Liver (tissue), 9 donors: ENCODE results near the gene CCNL1. TPM values are rescaled to one million over a fixed set of nuclear protein-coding genes. Genes with fewer than 3 reads are reported as not detected.
"Not testable (repeated sequence)": the region's sequence is repeated elsewhere in the genome, so short reads cannot be mapped to it uniquely, and the experiment has no call there.

Source experiments
- DNase-seq: peaks from one replicate; pipeline ENCODE4 v3.0.0-alpha.2; 2017; ENCODE audit warnings: low spot score
- H3K27ac ChIP-seq, 2 donors: one replicate each; pipeline ENCODE4 v1.7.0; 2013; ENCODE audit warnings: inconsistent platforms in 2 of 2, low read length in 2 of 2, control low read depth in 1 of 2, low read depth in 1 of 2, mild to moderate bottlenecking in 1 of 2
- H3K27me3 ChIP-seq, 4 donors: one replicate each; pipeline versions ENCODE4 v1.6.1 to v1.7.0; 2013; ENCODE audit warnings: low read length in 3 of 4, inconsistent platforms in 1 of 4, mild to moderate bottlenecking in 1 of 4, moderate library complexity in 1 of 4; ENCODE audit not compliant: control insufficient read depth in 4 of 4, insufficient read depth in 4 of 4
- H3K36me3 ChIP-seq, 4 donors: one replicate each; pipeline versions ENCODE4 v1.6.1 to v1.7.0; 2013; ENCODE audit warnings: low read length in 3 of 4, mild to moderate bottlenecking in 3 of 4, low read depth in 1 of 4, moderate library complexity in 1 of 4; ENCODE audit not compliant: control insufficient read depth in 4 of 4, insufficient read depth in 3 of 4
- H3K4me1 ChIP-seq, 4 donors: one replicate each; pipeline versions ENCODE4 v1.6.1 to v1.7.0; 2013; ENCODE audit warnings: low read length in 3 of 4, mild to moderate bottlenecking in 3 of 4, moderate library complexity in 1 of 4; ENCODE audit not compliant: control insufficient read depth in 4 of 4, insufficient read depth in 4 of 4
- H3K4me3 ChIP-seq, 3 donors: one replicate each; pipeline versions ENCODE4 v1.6.1 to v1.7.0; 2013; ENCODE audit warnings: low read length in 3 of 3, control low read depth in 1 of 3, low read depth in 1 of 3, mild to moderate bottlenecking in 1 of 3
- H3K9ac ChIP-seq, 2 donors: one replicate each; pipeline ENCODE4 v1.7.0; 2013; ENCODE audit warnings: low read length in 2 of 2, mild to moderate bottlenecking in 2 of 2, moderate library complexity in 2 of 2, control low read depth in 1 of 2, low read depth in 1 of 2
- H3K9me3 ChIP-seq, 4 donors: one replicate each; pipeline versions ENCODE4 v1.6.1 to v1.7.0; 2013; ENCODE audit warnings: low read length in 3 of 4; ENCODE audit not compliant: control insufficient read depth in 4 of 4
- ATF3 ChIP-seq: IDR thresholded peaks from 2 replicates; pipeline ENCODE4 v1.6.1; 2016; ENCODE audit warnings: antibody characterized with exemption
- CTCF ChIP-seq: fragments of 150-350 bp; IDR thresholded peaks from 2 replicates; pipeline ENCODE4 v1.5.1; 2017; ENCODE audit warnings: improper control_type of control experiment, low read depth, low read length; ENCODE audit not compliant: missing input control
- EGR1 ChIP-seq, 2 donors: IDR thresholded peaks; 2 replicates each; pipeline ENCODE4 v1.6.1; 2016 to 2018; ENCODE audit warnings: antibody characterized with exemption in 2 of 2, low read depth in 2 of 2
- FOXA1 ChIP-seq: IDR thresholded peaks from 2 replicates; pipeline ENCODE4 v1.6.1; 2016; ENCODE audit warnings: antibody characterized with exemption
- FOXA2 ChIP-seq: IDR thresholded peaks from 2 replicates; pipeline ENCODE4 v1.6.1; 2016; ENCODE audit warnings: antibody characterized with exemption
- GABPA ChIP-seq, 2 donors: IDR thresholded peaks in 1 of 2; conservative IDR thresholded peaks in 1 of 2; 2 replicates each; pipeline ENCODE4 v1.6.1; 2016; ENCODE audit warnings: antibody characterized with exemption in 2 of 2, mild to moderate bottlenecking in 1 of 2, moderate library complexity in 1 of 2
- HNF4A ChIP-seq, 2 donors: conservative IDR thresholded peaks; 2 replicates each; pipeline ENCODE4 v1.6.1; 2016; ENCODE audit warnings: antibody characterized with exemption in 2 of 2, mild to moderate bottlenecking in 2 of 2
- HNF4G ChIP-seq: IDR thresholded peaks from 2 replicates; pipeline ENCODE4 v1.6.1; 2016; ENCODE audit warnings: antibody characterized with exemption
- JUND ChIP-seq, 2 donors: IDR thresholded peaks; 2 replicates each; pipeline ENCODE4 v1.6.1; 2016; ENCODE audit warnings: antibody characterized with exemption in 2 of 2
- MAX ChIP-seq: IDR thresholded peaks from 2 replicates; pipeline ENCODE4 v1.6.1; 2016; ENCODE audit warnings: antibody characterized with exemption
- NR2F2 ChIP-seq: IDR thresholded peaks from 2 replicates; pipeline ENCODE4 v1.6.1; 2016; ENCODE audit warnings: antibody characterized with exemption
- RAD21 ChIP-seq, 2 donors: IDR thresholded peaks; 2 replicates each; pipeline ENCODE4 v1.6.1; 2016; ENCODE audit warnings: antibody characterized with exemption in 2 of 2, mild to moderate bottlenecking in 2 of 2
- REST ChIP-seq: IDR thresholded peaks from 2 replicates; pipeline ENCODE4 v1.6.1; 2016; ENCODE audit warnings: antibody characterized with exemption, mild to moderate bottlenecking
- RXRA ChIP-seq, 2 donors: IDR thresholded peaks; 2 replicates each; pipeline ENCODE4 v1.6.1; 2017 to 2018; ENCODE audit warnings: antibody characterized with exemption in 2 of 2, mild to moderate bottlenecking in 1 of 2
- SP1 ChIP-seq: IDR thresholded peaks from 2 replicates; pipeline ENCODE4 v1.6.1; 2018; ENCODE audit warnings: antibody characterized with exemption, mild to moderate bottlenecking
- TAF1 ChIP-seq: conservative IDR thresholded peaks from 2 replicates; pipeline ENCODE4 v1.6.1; 2016; ENCODE audit warnings: antibody characterized with exemption, mild to moderate bottlenecking
- YY1 ChIP-seq: IDR thresholded peaks from 2 replicates; pipeline ENCODE4 v1.6.1; 2016; ENCODE audit warnings: antibody characterized with exemption, mild to moderate bottlenecking
- ZBTB33 ChIP-seq: IDR thresholded peaks from 2 replicates; pipeline ENCODE4 v1.6.1; 2016; ENCODE audit warnings: antibody characterized with exemption
- WGBS: extraction: QIAGEN DNeasy Blood & Tissue Kit; methylation state at CpG from one replicate; pipeline ENCODE4 v1.1.7; 2013; 5-methylcytosine and 5-hydroxymethylcytosine counted together
- polyA plus RNA-seq, 2 donors: library from polyadenylated mRNA; stranded (reverse) in 1 of 2; unstranded in 1 of 2; fragments of 200-250 nt in 1 of 2; fragments of >200 nt in 1 of 2; fragmentation: Nextera tagmentation in 1 of 2; extraction: Ambion mirVana in 1 of 2; gene quantifications; one replicate each; pipeline versions ENCODE4 v1.2.1 to v1.2.3, GENCODE V29; 2013 to 2015
- total RNA-seq, 2 donors: library from RNA; depleted of rRNA; stranded (reverse); fragments of >200 nt; gene quantifications; one replicate each; pipeline ENCODE4 v1.2.3, GENCODE V29; 2014
- donor health status: healthy.
- donor health status: healthy.
- donor health status: healthy.
- donor health status: healthy.
- donor health status: healthy.

CCNL1 gene
- total and polyA plus RNA-seq, 4 donors: 22.7 to 163 (median 95.0) TPM

GRCh38 chr3:157174290-157174648, 14.3 kb upstream of the CCNL1 start:
- no peaks in the 10 kb centered on the region for H3K9me3 ChIP-seq
- peak; percentile 51 for DNase-seq
- peak overlapping the region; percentile 31 to 67 (median 42) for H3K4me3 ChIP-seq
- TF ChIP-seq HNF4A (conservative IDR thresholded peaks at IDR 0.05) (no peak), JUND (IDR thresholded peaks at IDR 0.05) (no peak), FOXA2 (no peak), TAF1 (no peak), EGR1 (IDR thresholded peaks at IDR 0.05; ENCODE audit: low read depth in 2 of 2) (no peak), MAX (no peak), ZBTB33 (no peak)
- H3K9ac ChIP-seq: peak overlapping the region; percentile 92 to 93
- no peaks in the 10 kb centered on the region for H3K36me3 ChIP-seq
- no peaks in the 10 kb centered on the region for H3K27me3 ChIP-seq
- H3K27ac ChIP-seq: peak overlapping the region; percentile 93 to 99
- peaks cover 0 to 13% (median 3%) of the 10 kb centered on the region in 4 donors for H3K4me1 ChIP-seq
- WGBS: 2% methylated on average over 15 of the region's 15 CpGs

GRCh38 chr3:157173343-157173742, 13.4 kb upstream of the CCNL1 start:
- H3K27ac ChIP-seq, H3K9me3 ChIP-seq, DNase-seq, H3K27me3 ChIP-seq, H3K9ac ChIP-seq, H3K4me3 ChIP-seq, H3K36me3 ChIP-seq: not testable (repeated sequence)
- H3K4me1 ChIP-seq: peaks cover 0 to 14% (median 3%) of the 10 kb centered on the region in 4 donors
- WGBS: 97% methylated on average over 14 of the region's 14 CpGs

- H3K4me1 ChIP-seq: peaks cover 0 to 19% (median 3%) of the 10 kb centered on the region in 4 donors
- H3K27ac ChIP-seq: no peak overlapping the region
- WGBS: 90% methylated on average over 4 of the region's 4 CpGs
- no peak for TF ChIP-seq RAD21 (IDR thresholded peaks at IDR 0.05)
- no peak for TF ChIP-seq TAF1
- no peak for TF ChIP-seq FOXA1
- TF ChIP-seq YY1: no peak
- TF ChIP-seq ATF3: no peak
- TF ChIP-seq JUND (IDR thresholded peaks at IDR 0.05): no peak
- TF ChIP-seq SP1: no peak
- TF ChIP-seq HNF4G: no peak
- no peak for TF ChIP-seq EGR1 (IDR thresholded peaks at IDR 0.05; ENCODE audit: low read depth in 2 of 2)
- TF ChIP-seq MAX: no peak
- no peak for TF ChIP-seq GABPA (IDR thresholded peaks at IDR 0.05 in 1 of 2, conservative IDR thresholded peaks at IDR 0.05 in 1 of 2)
- TF ChIP-seq NR2F2: no peak
- TF ChIP-seq RXRA (IDR thresholded peaks at IDR 0.05): no peak
- no peak for TF ChIP-seq CTCF
- TF ChIP-seq HNF4A (conservative IDR thresholded peaks at IDR 0.05): no peak
- no peak for TF ChIP-seq REST
- no peak for TF ChIP-seq FOXA2
- TF ChIP-seq ZBTB33: no peak
- no peaks in the 10 kb centered on the region for H3K36me3 ChIP-seq
- no peak overlapping the region for H3K4me3 ChIP-seq
- H3K9ac ChIP-seq: no peak overlapping the region
- DNase-seq: no peak
- H3K9me3 ChIP-seq: no peaks in the 10 kb centered on the region
- H3K27me3 ChIP-seq: no peaks in the 10 kb centered on the region
Observed at GRCh38 chr3:157172746-157173145, 12.8 kb upstream of the CCNL1 start.
